SK-N-SH (cell line): ENCODE measurements around the gene ZNF692. TPM values are rescaled to one million over a fixed set of nuclear protein-coding genes. Genes with fewer than 3 reads are reported as not detected.
A peak's percentile ranks its signal among the peaks of the same experiment; 100 is the strongest.

Experiments
- CTCF ChIA-PET: fragments of 300-600, 350-600 bp; formaldehyde crosslinking; extraction: SDS; loops from one replicate; lab custom pipeline; 2021; lab: Yijun Ruan, JAX
- POLR2A ChIA-PET: fragments of 350-600 bp; sonication (Branson Sonifier 250); formaldehyde crosslinking; extraction: SDS; loops from one replicate; lab custom pipeline; 2020; ENCODE audit warnings: antibody characterized with exemption, inconsistent platforms; lab: Yijun Ruan, JAX
- DNase-seq: peaks from one replicate; pipeline ENCODE4 v3.0.0; 2012
- H2AFZ ChIP-seq: fragments of 200-600 bp; sonication (generic); 2 replicates; pipeline ENCODE4 v1.8.1; 2016; ENCODE audit warnings: antibody characterized with exemption, mild to moderate bottlenecking, low read depth
- H3F3A ChIP-seq: fragments of 200-600 bp; sonication (generic); replicated peaks from 2 replicates; pipeline ENCODE3; 2016; ENCODE audit warnings: antibody characterized with exemption, mild to moderate bottlenecking; ENCODE audit not compliant: insufficient read depth
- H3K27ac ChIP-seq, 2 experiments: fragments of 200-500 bp in 1 of 2; fragments of 200-600 bp in 1 of 2; sonication (Bioruptor generic) in 1 of 2; sonication (generic), shearing (Covaris generic) in 1 of 2; 2 replicates each; pipeline versions ENCODE4 v1.5.1 to v1.6.1; 2014 to 2016; ENCODE audit warnings: low read depth in 2 of 2, inconsistent platforms in 1 of 2, low read length in 1 of 2, mild to moderate bottlenecking in 1 of 2, mixed read lengths in 1 of 2
- H3K27me3 ChIP-seq: fragments of 200-600 bp; sonication (generic), shearing (Covaris generic); 2 replicates; pipeline ENCODE4 v1.6.1; 2016; ENCODE audit warnings: mixed run types; ENCODE audit not compliant: insufficient read depth
- H3K36me3 ChIP-seq, 2 experiments: fragments of 200-500 bp in 1 of 2; fragments of 200-600 bp in 1 of 2; sonication (Bioruptor generic) in 1 of 2; sonication (generic) in 1 of 2; replicated peaks in 1 of 2; 2 replicates each; pipeline versions ENCODE3 to v1.5.1; 2014 to 2016; ENCODE audit warnings: low read length in 1 of 2, mild to moderate bottlenecking in 1 of 2; ENCODE audit not compliant: insufficient read depth in 2 of 2, control insufficient read depth in 1 of 2
- H3K4me1 ChIP-seq, 2 experiments: fragments of 200-500 bp in 1 of 2; fragments of 200-600 bp in 1 of 2; sonication (Bioruptor generic) in 1 of 2; sonication (generic), shearing (Covaris generic) in 1 of 2; 2 replicates each; pipeline versions ENCODE4 v1.5.1 to v1.6.1; 2014 to 2016; ENCODE audit warnings: low read depth in 1 of 2, low read length in 1 of 2, mixed run types in 1 of 2; ENCODE audit not compliant: insufficient read depth in 2 of 2, control insufficient read depth in 1 of 2
- H3K4me2 ChIP-seq: fragments of 200-600 bp; sonication (generic), shearing (Covaris generic); 2 replicates; pipeline ENCODE4 v1.6.1; 2017; ENCODE audit warnings: mixed run types
- H3K4me3 ChIP-seq, 2 experiments: fragments of 200-500 bp in 1 of 2; fragments of 200-600 bp in 1 of 2; sonication (Bioruptor generic) in 1 of 2; sonication (generic), shearing (Covaris generic) in 1 of 2; 2 replicates each; pipeline versions ENCODE4 v1.5.1 to v1.8.1; 2014 to 2016; ENCODE audit warnings: low read depth in 2 of 2, inconsistent platforms in 1 of 2, low read length in 1 of 2, mild to moderate bottlenecking in 1 of 2, mixed read lengths in 1 of 2, moderate library complexity in 1 of 2
- H3K79me2 ChIP-seq: fragments of 200-600 bp; sonication (generic); 2 replicates; pipeline ENCODE4 v1.8.1; 2017; ENCODE audit warnings: mild to moderate bottlenecking; ENCODE audit not compliant: insufficient read depth
- H3K9ac ChIP-seq: fragments of 200-600 bp; sonication (generic); 2 replicates; pipeline ENCODE4 v1.6.1; 2017; ENCODE audit warnings: mixed run types
- H3K9me2 ChIP-seq: fragments of 200-600 bp; sonication (generic); 2 replicates; pipeline ENCODE4 v1.6.1; 2017; ENCODE audit warnings: mixed run types
- H3K9me3 ChIP-seq: fragments of 200-600 bp; sonication (generic); 2 replicates; pipeline ENCODE4 v1.6.1; 2017; ENCODE audit warnings: mixed run types, mild to moderate bottlenecking, moderate library complexity
- H4K20me1 ChIP-seq: fragments of 200-600 bp; sonication (generic); 2 replicates; pipeline ENCODE4 v1.6.1; 2017; ENCODE audit warnings: mild to moderate bottlenecking, mixed run types; ENCODE audit not compliant: insufficient read depth
- CHD2 ChIP-seq: fragments of 150-350 bp; IDR thresholded peaks from 2 replicates; pipeline ENCODE4 v1.6.1; 2018; ENCODE audit warnings: low read length; ENCODE audit not compliant: partially characterized antibody
- ELF1 ChIP-seq: IDR thresholded peaks from 2 replicates; pipeline ENCODE4 v1.4.0; 2012
- EP300 ChIP-seq, 2 experiments: IDR thresholded peaks; 2 replicates each; pipeline versions ENCODE4 v1.4.0 to v1.6.1; 2012; ENCODE audit warnings: borderline replicate concordance in 1 of 2, low read depth in 1 of 2, low read length in 1 of 2
- EZH2phosphoT487 ChIP-seq: fragments of 200-600 bp; sonication (generic); IDR thresholded peaks from 2 replicates; pipeline ENCODE4 v1.6.1; 2017; ENCODE audit warnings: low read depth, mixed run types, mild to moderate bottlenecking, antibody characterized with exemption, moderate library complexity, borderline replicate concordance
- FOSL2 ChIP-seq: IDR thresholded peaks from 2 replicates; pipeline ENCODE4 v1.4.0; 2012; ENCODE audit warnings: low read depth, mild to moderate bottlenecking, moderate library complexity, borderline replicate concordance
- FOXJ3 ChIP-seq: sonication (generic); formaldehyde crosslinking; IDR thresholded peaks from 2 replicates; pipeline ENCODE4 v1.5.1; 2020; ENCODE audit warnings: mild to moderate bottlenecking, missing genetic modification reagents
- GABPA ChIP-seq: IDR thresholded peaks from 2 replicates; pipeline ENCODE4 v1.4.0; 2012; ENCODE audit warnings: low read depth, mild to moderate bottlenecking
- GATA2 ChIP-seq: sonication (generic); formaldehyde crosslinking; IDR thresholded peaks from 2 replicates; pipeline ENCODE4 v1.5.0; 2020; ENCODE audit warnings: mild to moderate bottlenecking, missing genetic modification reagents
- JUND ChIP-seq: IDR thresholded peaks from 2 replicates; pipeline ENCODE4 v1.4.0; 2012
- MAX ChIP-seq: IDR thresholded peaks from 2 replicates; pipeline ENCODE4 v1.4.0; 2012; ENCODE audit warnings: low read depth
- MXI1 ChIP-seq: IDR thresholded peaks from 2 replicates; pipeline ENCODE4 v1.6.1; 2012; ENCODE audit warnings: mild to moderate bottlenecking, low read depth, low read length, improper control_type of control experiment
- NFIC ChIP-seq: IDR thresholded peaks from 2 replicates; pipeline ENCODE4 v1.4.0; 2012; ENCODE audit warnings: borderline replicate concordance
- RAD21 ChIP-seq: IDR thresholded peaks from 2 replicates; pipeline ENCODE4 v1.6.1; 2012; ENCODE audit warnings: mild to moderate bottlenecking, low read length
- RCOR1 ChIP-seq: fragments of 150-350 bp; IDR thresholded peaks from 2 replicates; pipeline ENCODE4 v1.6.1; 2017; ENCODE audit warnings: antibody characterized with exemption, low read length
- REST ChIP-seq: IDR thresholded peaks from 2 replicates; pipeline ENCODE4 v1.6.1; 2012; ENCODE audit warnings: mild to moderate bottlenecking, low read depth, low read length, moderate library complexity
- SIN3A ChIP-seq: IDR thresholded peaks from 2 replicates; pipeline ENCODE4 v1.6.1; 2012; ENCODE audit warnings: low read depth, mild to moderate bottlenecking, low read length, moderate library complexity, borderline replicate concordance
- SMC3 ChIP-seq: IDR thresholded peaks from 2 replicates; pipeline ENCODE4 v1.6.1; 2012; ENCODE audit warnings: low read depth, low read length, improper control_type of control experiment
- TAF1 ChIP-seq: IDR thresholded peaks from 2 replicates; pipeline ENCODE4 v1.6.1; 2012; ENCODE audit warnings: low read depth, mild to moderate bottlenecking, low read length, moderate library complexity, borderline replicate concordance
- TEAD4 ChIP-seq: IDR thresholded peaks from 2 replicates; pipeline ENCODE4 v1.4.0; 2012; ENCODE audit warnings: mild to moderate bottlenecking, borderline replicate concordance; ENCODE audit not compliant: insufficient read depth
- USF1 ChIP-seq: IDR thresholded peaks from 2 replicates; pipeline ENCODE4 v1.4.0; 2012; ENCODE audit warnings: low read depth, borderline replicate concordance
- USF2 ChIP-seq: fragments of 150-350 bp; IDR thresholded peaks from 2 replicates; pipeline ENCODE4 v1.6.1; 2017; ENCODE audit warnings: antibody characterized with exemption, low read length, low read depth, borderline replicate concordance
- YY1 ChIP-seq: IDR thresholded peaks from 2 replicates; pipeline ENCODE4 v1.4.0; 2012; ENCODE audit warnings: low read depth, mild to moderate bottlenecking
- ZBTB33 ChIP-seq: IDR thresholded peaks from 2 replicates; pipeline ENCODE4 v1.4.0; 2012; ENCODE audit warnings: low read depth, borderline replicate concordance
- WGBS: methylation state at CpG from one replicate; pipeline ENCODE4 v1.1.6; 2017; ENCODE audit warnings: low lambda C conversion rate; 5-methylcytosine and 5-hydroxymethylcytosine counted together
- polyA plus RNA-seq, 3 experiments: library from polyadenylated mRNA; depleted of rRNA; stranded (reverse); fragments of >200 nt; gene quantifications; 2 replicates each; pipeline ENCODE4 v1.2.3, GENCODE V29; 2012

The ZNF692 gene
- polyA plus RNA-seq, 1 of the 3 experiments (the other 2 are of a cell fraction) = 47.0 TPM

- peak overlapping the region; percentile 97 for H3K9ac ChIP-seq
- H3K27ac ChIP-seq = peak overlapping the region; percentile 93 to 99
- POLR2A ChIA-PET = interaction anchor here (1.2 to 3.1 kb wide), 4 partner anchors 10 to 47 kb away, joined by 3 to 18 read pairs (median 7); partner anchors contain the start of genes SH3BP5L, ZNF672 and ZNF692
- peak; percentile 84 for DNase-seq
- no peaks in the 10 kb centered on the region for H3K9me3 ChIP-seq
- H3F3A ChIP-seq = peaks cover 38% of the 10 kb centered on the region
- H3K36me3 ChIP-seq = no peaks in the 10 kb centered on the region
- no peaks in the 10 kb centered on the region for H3K27me3 ChIP-seq
- peak overlapping the region; percentile 98 for H2AFZ ChIP-seq
- peaks cover 0 to 5% of the 10 kb centered on the region in 2 experiments; a peak in 2 of 4 replicates for H3K4me1 ChIP-seq
- H4K20me1 ChIP-seq = no peaks in the 10 kb centered on the region; the same call in 1 of the 2 replicates
- no peaks in the 10 kb centered on the region for H3K9me2 ChIP-seq
- no peaks in the 10 kb centered on the region for H3K79me2 ChIP-seq
- TF ChIP-seq GATA2 (0 out of 2 replicates have a peak, but pooled peaks have one; percentile 30), TEAD4 (peak; percentile 93), REST (0 out of 2 replicates have a peak, but pooled peaks have one; percentile 12), USF2 (no peak; the same call in 1 of the 2 replicates), MXI1 (peak; percentile 39), SIN3A (peak; percentile 37; the same call in 1 of the 2 replicates), EP300 (IDR thresholded peaks at IDR 0.05; ENCODE audit: borderline replicate concordance in 1 of 2, low read depth in 1 of 2, low read length in 1 of 2) (peak in 1 of 2 experiments; percentile 50; a peak in 2 of 4 replicates), ZBTB33 (peak; percentile 48; the same call in 1 of the 2 replicates), RAD21 (no peak), JUND (no peak), TAF1 (0 out of 2 replicates have a peak, but pooled peaks have one; percentile 40), YY1 (peak; percentile 48; the same call in 1 of the 2 replicates), USF1 (no peak; the same call in 1 of the 2 replicates), CHD2 (peak; percentile 85), EZH2phosphoT487 (no peak), MAX (peak; percentile 58; the same call in 1 of the 2 replicates), FOXJ3 (CRISPR knock-in tag) (peak; percentile 5; the same call in 1 of the 2 replicates), GABPA (0 out of 2 replicates have a peak, but pooled peaks have one; percentile 7), NFIC (peak; percentile 6; the same call in 1 of the 2 replicates), SMC3 (peak; percentile 14; the same call in 1 of the 2 replicates), RCOR1 (peak; percentile 39; the same call in 1 of the 2 replicates), ELF1 (peak; percentile 46; the same call in 1 of the 2 replicates), FOSL2 (peak; percentile 60)
- TF ChIP-seq, all 33 proteins: peak for 18
- CTCF ChIA-PET = interaction anchor here (0.8 to 4.3 kb wide), 6 partner anchors 9 to 53 kb away, joined by 3 to 19 read pairs (median 5); partner anchors contain the start of genes PGBD2 and ZNF692
- 1% methylated on average over 27 of the region's 41 CpGs for WGBS
- peak overlapping the region; percentile 77 to 99 for H3K4me3 ChIP-seq
- H3K4me2 ChIP-seq = peak overlapping the region; percentile 95
Measured at GRCh38 chr1:248873409-248873992, 14.6 kb upstream of the ZNF692 start.
